ENCODE results near the gene VGLL1.

Gene VGLL1, protein sequence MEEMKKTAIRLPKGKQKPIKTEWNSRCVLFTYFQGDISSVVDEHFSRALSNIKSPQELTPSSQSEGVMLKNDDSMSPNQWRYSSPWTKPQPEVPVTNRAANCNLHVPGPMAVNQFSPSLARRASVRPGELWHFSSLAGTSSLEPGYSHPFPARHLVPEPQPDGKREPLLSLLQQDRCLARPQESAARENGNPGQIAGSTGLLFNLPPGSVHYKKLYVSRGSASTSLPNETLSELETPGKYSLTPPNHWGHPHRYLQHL

DNA sequence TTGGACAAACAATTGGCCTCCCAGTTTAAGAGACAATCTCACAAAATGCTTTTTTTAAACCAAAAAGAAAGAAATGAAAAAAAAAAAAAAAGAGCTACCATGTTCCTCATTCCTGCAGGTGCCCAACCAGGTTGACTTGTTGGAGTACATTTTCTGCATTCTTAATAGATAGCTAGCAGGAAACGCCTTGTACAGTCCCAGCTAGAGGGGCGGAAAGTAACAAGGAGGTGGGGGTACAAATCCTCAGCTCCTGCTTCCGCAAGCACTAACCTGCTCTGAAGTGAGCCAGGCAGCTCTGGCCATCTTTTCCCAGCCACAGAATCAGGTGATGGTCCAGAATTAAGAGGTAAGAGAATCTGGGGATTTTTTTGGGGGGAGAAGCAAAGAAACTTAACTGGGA, at the start of gene VGLL1:
TSS of gene VGLL1 (plus strand) at position 265 of the 400 bp plus-strand sequence. CDS start 3,806 bp downstream, outside the sequence.
- no peak for DNase-seq (ENCODE audit: low read depth, low spot score)
- H3K4me3 ChIP-seq (ENCODE audit: insufficient read length, low read depth): no peak within 1 kb of the TSS
- H3K9me3 ChIP-seq (ENCODE audit: insufficient read depth, low read length): no peaks in the 10 kb centered on the region
- no peaks in the 10 kb centered on the region for H3K36me3 ChIP-seq (ENCODE audit: insufficient read depth, insufficient read length, low read length)
- TF ChIP-seq YY1 (IDR thresholded peaks at IDR 0.05; ENCODE audit: insufficient read depth, insufficient read length) (no peak), ZNF274 (IDR thresholded peaks at IDR 0.05; ENCODE audit: low read depth, low read length) (no peak), SUZ12 (IDR thresholded peaks at IDR 0.05; ENCODE audit: extremely low read depth, insufficient read depth, insufficient read length) (no peak)
- no peaks in the 10 kb centered on the region for H3K4me1 ChIP-seq (ENCODE audit: insufficient read depth, insufficient read length)
- H3K9ac ChIP-seq (ENCODE audit: insufficient read length, low read depth): no peak within 1 kb of the TSS
- H3K27me3 ChIP-seq (ENCODE audit: insufficient read depth, insufficient read length): no peaks in the 10 kb centered on the region

- no peaks in the 10 kb centered on the region for H3K27me3 ChIP-seq (ENCODE audit: insufficient read depth, insufficient read length)
- H3K4me1 ChIP-seq (ENCODE audit: insufficient read depth, insufficient read length): no peaks in the 10 kb centered on the region
- H3K36me3 ChIP-seq (ENCODE audit: insufficient read depth, insufficient read length, low read length): no peaks in the 10 kb centered on the region
- TF ChIP-seq SUZ12 (IDR thresholded peaks at IDR 0.05; ENCODE audit: extremely low read depth, insufficient read depth, insufficient read length) (no peak), YY1 (IDR thresholded peaks at IDR 0.05; ENCODE audit: insufficient read depth, insufficient read length) (no peak), ZNF274 (IDR thresholded peaks at IDR 0.05; ENCODE audit: low read depth, low read length) (no peak)
- no peak within 1 kb of the TSS for H3K4me3 ChIP-seq (ENCODE audit: insufficient read length, low read depth)
- no peak for DNase-seq (ENCODE audit: low read depth, low spot score)
- no peaks in the 10 kb centered on the region for H3K9me3 ChIP-seq (ENCODE audit: insufficient read depth, low read length)
- no peak within 1 kb of the TSS for H3K9ac ChIP-seq (ENCODE audit: insufficient read length, low read depth)
These were observed 44.4 kb upstream of the VGLL1 start, which contains the start of gene BRS3 for GRCh38 chrX:136487647-136488046. TSS of gene BRS3 (plus strand) at chrX:136487947. CDS start at chrX:136488115, 168 bp downstream.

DNA sequence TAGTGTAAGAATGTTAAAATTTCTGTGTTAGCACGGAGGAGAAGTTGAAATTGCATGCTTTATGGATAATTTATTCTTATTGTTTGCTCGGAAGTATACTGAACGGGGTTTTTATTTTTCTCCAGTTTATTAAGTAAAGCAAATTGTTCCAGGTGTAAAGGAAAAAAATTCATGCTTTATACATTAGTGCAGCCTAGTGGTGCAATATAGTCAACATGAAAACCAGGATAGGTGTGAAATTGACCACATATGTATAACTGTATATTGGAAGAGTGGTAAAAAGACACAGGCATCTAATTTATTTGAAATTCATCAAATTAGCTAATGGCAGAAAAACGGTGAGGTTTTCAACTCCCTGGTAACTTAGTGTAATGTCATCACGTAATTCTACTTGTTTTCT, 43.3 kb upstream of the VGLL1 start:
- TF ChIP-seq SUZ12 (IDR thresholded peaks at IDR 0.05; ENCODE audit: extremely low read depth, insufficient read depth, insufficient read length) (no peak), ZNF274 (IDR thresholded peaks at IDR 0.05; ENCODE audit: low read depth, low read length) (no peak), YY1 (IDR thresholded peaks at IDR 0.05; ENCODE audit: insufficient read depth, insufficient read length) (no peak)
- H3K9ac ChIP-seq (ENCODE audit: insufficient read length, low read depth): no peak overlapping the region
- H3K9me3 ChIP-seq (ENCODE audit: insufficient read depth, low read length): no peaks in the 10 kb centered on the region
- H3K27me3 ChIP-seq (ENCODE audit: insufficient read depth, insufficient read length): no peaks in the 10 kb centered on the region
- no peak overlapping the region for H3K4me3 ChIP-seq (ENCODE audit: insufficient read length, low read depth)
- no peak for DNase-seq (ENCODE audit: low read depth, low spot score)
- H3K4me1 ChIP-seq (ENCODE audit: insufficient read depth, insufficient read length): no peaks in the 10 kb centered on the region
- no peaks in the 10 kb centered on the region for H3K36me3 ChIP-seq (ENCODE audit: insufficient read depth, insufficient read length, low read length)

GRCh38 chrX:136491832-136492231, 40.2 kb upstream of the VGLL1 start:
- no peaks in the 10 kb centered on the region for H3K9me3 ChIP-seq (ENCODE audit: insufficient read depth, low read length)
- H3K4me1 ChIP-seq (ENCODE audit: insufficient read depth, insufficient read length): no peaks in the 10 kb centered on the region
- DNase-seq (ENCODE audit: low read depth, low spot score): no peak

GRCh38 chrX:136493011-136493410, 39.0 kb upstream of the VGLL1 start:
- Histone ChIP-seq H3K27me3 (ENCODE audit: insufficient read depth, insufficient read length) (no peaks in the 10 kb centered on the region), H3K9me3 (ENCODE audit: insufficient read depth, low read length) (no peaks in the 10 kb centered on the region), H3K36me3 (ENCODE audit: insufficient read depth, insufficient read length, low read length) (no peaks in the 10 kb centered on the region), H3K4me3 (ENCODE audit: insufficient read length, low read depth) (no peak overlapping the region), H3K9ac (ENCODE audit: insufficient read length, low read depth) (no peak overlapping the region), H3K4me1 (ENCODE audit: insufficient read depth, insufficient read length) (no peaks in the 10 kb centered on the region)
- DNase-seq (ENCODE audit: low read depth, low spot score): no peak
- TF ChIP-seq YY1 (IDR thresholded peaks at IDR 0.05; ENCODE audit: insufficient read depth, insufficient read length) (no peak), SUZ12 (IDR thresholded peaks at IDR 0.05; ENCODE audit: extremely low read depth, insufficient read depth, insufficient read length) (no peak), ZNF274 (IDR thresholded peaks at IDR 0.05; ENCODE audit: low read depth, low read length) (no peak)

More at GRCh38 chrX:136491832-136492231, 40.2 kb upstream of the VGLL1 start:
- no peaks in the 10 kb centered on the region for H3K27me3 ChIP-seq (ENCODE audit: insufficient read depth, insufficient read length)
- no peaks in the 10 kb centered on the region for H3K36me3 ChIP-seq (ENCODE audit: insufficient read depth, insufficient read length, low read length)
- H3K4me3 ChIP-seq (ENCODE audit: insufficient read length, low read depth): no peak overlapping the region
- no peak overlapping the region for H3K9ac ChIP-seq (ENCODE audit: insufficient read length, low read depth)
- TF ChIP-seq ZNF274 (IDR thresholded peaks at IDR 0.05; ENCODE audit: low read depth, low read length): no peak
- no peak for TF ChIP-seq YY1 (IDR thresholded peaks at IDR 0.05; ENCODE audit: insufficient read depth, insufficient read length)
- no peak for TF ChIP-seq SUZ12 (IDR thresholded peaks at IDR 0.05; ENCODE audit: extremely low read depth, insufficient read depth, insufficient read length)

DNA sequence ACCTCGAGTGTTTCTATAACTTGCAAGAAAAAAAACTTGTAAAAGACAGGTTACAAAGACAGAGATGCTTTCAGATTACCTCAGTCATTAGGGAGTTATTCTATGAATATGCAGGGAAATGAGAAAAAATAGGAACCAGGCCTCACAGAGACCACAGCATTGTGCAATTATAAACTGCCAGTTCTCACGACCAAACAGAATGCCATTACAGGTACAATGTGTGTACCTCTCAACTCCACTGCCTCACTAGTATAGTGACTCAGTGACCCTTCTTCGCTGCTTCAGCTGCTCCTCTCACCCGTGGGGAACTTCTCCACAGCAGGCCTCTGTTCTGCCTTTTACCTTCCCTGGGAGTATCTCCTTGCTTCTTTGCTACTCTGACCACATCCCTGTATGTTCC, 37.0 kb upstream of the VGLL1 start:
- Histone ChIP-seq H3K9ac (ENCODE audit: insufficient read length, low read depth) (no peak overlapping the region), H3K4me1 (ENCODE audit: insufficient read depth, insufficient read length) (no peaks in the 10 kb centered on the region), H3K9me3 (ENCODE audit: insufficient read depth, low read length) (no peaks in the 10 kb centered on the region), H3K4me3 (ENCODE audit: insufficient read length, low read depth) (no peak overlapping the region), H3K27me3 (ENCODE audit: insufficient read depth, insufficient read length) (no peaks in the 10 kb centered on the region), H3K36me3 (ENCODE audit: insufficient read depth, insufficient read length, low read length) (no peaks in the 10 kb centered on the region)
- TF ChIP-seq ZNF274 (IDR thresholded peaks at IDR 0.05; ENCODE audit: low read depth, low read length) (no peak), YY1 (IDR thresholded peaks at IDR 0.05; ENCODE audit: insufficient read depth, insufficient read length) (no peak), SUZ12 (IDR thresholded peaks at IDR 0.05; ENCODE audit: extremely low read depth, insufficient read depth, insufficient read length) (no peak)
- no peak for DNase-seq (ENCODE audit: low read depth, low spot score)

GRCh38 chrX:136496186-136496763, 35.7 kb upstream of the VGLL1 start:
- peaks cover 9% of the 10 kb centered on the region for H3K36me3 ChIP-seq (ENCODE audit: insufficient read depth, insufficient read length, low read length)
- H3K4me1 ChIP-seq (ENCODE audit: insufficient read depth, insufficient read length): no peaks in the 10 kb centered on the region
- peak overlapping the region; percentile 64 for H3K9ac ChIP-seq (ENCODE audit: insufficient read length, low read depth)
- no peak for DNase-seq (ENCODE audit: low read depth, low spot score)
- H3K9me3 ChIP-seq (ENCODE audit: insufficient read depth, low read length): no peaks in the 10 kb centered on the region
- H3K27me3 ChIP-seq (ENCODE audit: insufficient read depth, insufficient read length): no peaks in the 10 kb centered on the region
- H3K4me3 ChIP-seq (ENCODE audit: insufficient read length, low read depth): peak overlapping the region; percentile 45
- TF ChIP-seq SUZ12 (IDR thresholded peaks at IDR 0.05; ENCODE audit: extremely low read depth, insufficient read depth, insufficient read length) (no peak), ZNF274 (IDR thresholded peaks at IDR 0.05; ENCODE audit: low read depth, low read length) (no peak), YY1 (IDR thresholded peaks at IDR 0.05; ENCODE audit: insufficient read depth, insufficient read length) (no peak)

Measured in NT2/D1 (cell line).